A549 (cell line): ENCODE data around the gene MPPE1. TPM values are rescaled to one million over a fixed set of nuclear protein-coding genes. Genes with fewer than 3 reads are reported as not detected.

ENCODE experiments used
- ATAC-seq, 2 experiments: fragments of 200-7000 bp in 1 of 2; fragments of >200 bp in 1 of 2; cut with Nextera tagmentation in 1 of 2; cut with Tn5 transposase in 1 of 2; 3 replicates each; pipeline versions ENCODE4 v1.8.0 to v1.9.1; 2018 to 2020; ENCODE audit warnings: mild to moderate bottlenecking in 1 of 2, moderate library complexity in 1 of 2
- CTCF ChIA-PET: fragments of 300-600 bp; sonication (Branson Sonifier 250); formaldehyde crosslinking; extraction: SDS; loops from one replicate; lab custom pipeline; 2021; ENCODE audit warnings: antibody characterized with exemption, inconsistent platforms; lab: Yijun Ruan, JAX
- POLR2A ChIA-PET: fragments of 350-600 bp; formaldehyde crosslinking; extraction: SDS; loops from one replicate; lab custom pipeline; 2021; ENCODE audit warnings: antibody characterized with exemption, inconsistent platforms; lab: Yijun Ruan, JAX
- DNase-seq, 2 experiments: peaks; one replicate each; pipeline versions ENCODE4 v3.0.0 to v3.0.0-alpha.2; 2011 to 2016; ENCODE audit warnings: low read depth in 1 of 2, low spot score in 1 of 2
- FAIRE-seq: peaks from 2 replicates; lab custom pipeline; 2011; peaks lifted over from hg19 to GRCh38; lab: Jason Lieb, UNC
- H3K27ac ChIP-seq, 2 experiments: fragments of >200 bp; sonication (Bioruptor Twin); formaldehyde crosslinking; 3 replicates each; pipeline ENCODE4 v1.5.1; 2016 to 2017
- H3K4me1 ChIP-seq: fragments of >200 bp; sonication (Bioruptor Twin); formaldehyde crosslinking; 3 replicates; pipeline ENCODE4 v1.6.1; 2016
- H3K4me2 ChIP-seq: fragments of >200 bp; sonication (Bioruptor Twin); formaldehyde crosslinking; 3 replicates; pipeline ENCODE4 v1.6.1; 2016
- H3K4me3 ChIP-seq: fragments of >200 bp; sonication (Bioruptor Twin); formaldehyde crosslinking; 3 replicates; pipeline ENCODE4 v1.5.1; 2016
- H3K9me3 ChIP-seq: fragments of >200 bp; sonication (Bioruptor Twin); formaldehyde crosslinking; 3 replicates; pipeline ENCODE4 v1.6.1; 2016
- BHLHE40 ChIP-seq: IDR thresholded peaks from 2 replicates; pipeline ENCODE4 v1.6.1; 2012; ENCODE audit warnings: low read depth, low read length, inconsistent platforms
- CBX8 ChIP-seq: fragments of 200-600 bp; sonication (generic); IDR thresholded peaks from 2 replicates; pipeline ENCODE4 v1.6.1; 2016
- CEBPB ChIP-seq, 2 experiments: fragments of >200 bp in 1 of 2; sonication (Bioruptor Twin) in 1 of 2; formaldehyde crosslinking in 1 of 2; IDR thresholded peaks; 2 replicates each; pipeline ENCODE4 v1.6.1; 2012 to 2016
- E2F6 ChIP-seq: IDR thresholded peaks from 2 replicates; pipeline ENCODE4 v1.6.1; 2012; ENCODE audit warnings: low read depth, borderline replicate concordance
- ELK1 ChIP-seq: fragments of 150-350 bp; IDR thresholded peaks from 2 replicates; pipeline ENCODE4 v1.6.1; 2014; ENCODE audit warnings: low read depth, mild to moderate bottlenecking, low read length
- FOSL2 ChIP-seq, 2 experiments: fragments of 450-650 bp in 1 of 2; fragments of >200 bp in 1 of 2; sonication (Bioruptor Twin) in 1 of 2; formaldehyde crosslinking; IDR thresholded peaks; 2 replicates each; pipeline versions ENCODE4 v1.5.0 to v1.6.1; 2016 to 2020; ENCODE audit warnings: mild to moderate bottlenecking in 1 of 2, moderate library complexity in 1 of 2
- FOXS1 ChIP-seq: fragments of 250-450 bp; sonication (Bioruptor Pico); IDR thresholded peaks from 2 replicates; pipeline ENCODE4 v1.5.0; 2020; ENCODE audit warnings: mild to moderate bottlenecking, moderate library complexity
- GATA3 ChIP-seq: IDR thresholded peaks from 2 replicates; pipeline ENCODE4 v1.6.1; 2012; ENCODE audit warnings: borderline replicate concordance
- HDAC2 ChIP-seq: fragments of 200-600 bp; sonication (generic); IDR thresholded peaks from 2 replicates; pipeline ENCODE4 v1.6.1; 2016
- HOXA7 ChIP-seq: fragments of 250-450 bp; sonication (Bioruptor Pico); IDR thresholded peaks from 2 replicates; pipeline ENCODE4 v1.5.0; 2020; ENCODE audit warnings: mild to moderate bottlenecking, moderate library complexity
- HOXB13 ChIP-seq: fragments of 250-450 bp; sonication (Bioruptor Pico); IDR thresholded peaks from 2 replicates; pipeline ENCODE4 v1.5.0; 2020; ENCODE audit warnings: low read depth, mild to moderate bottlenecking, moderate library complexity
- MAFK ChIP-seq: fragments of 450-650 bp; IDR thresholded peaks from 2 replicates; pipeline ENCODE4 v1.6.1; 2014; ENCODE audit not compliant: partially characterized antibody
- MAX ChIP-seq: IDR thresholded peaks from 2 replicates; pipeline ENCODE4 v1.6.1; 2012
- MYC ChIP-seq: IDR thresholded peaks from 2 replicates; pipeline ENCODE4 v1.6.1; 2012; ENCODE audit warnings: mild to moderate bottlenecking, inconsistent platforms, low read length, improper control_type of control experiment, borderline replicate concordance
- PBX3 ChIP-seq: IDR thresholded peaks from 2 replicates; pipeline ENCODE4 v1.6.1; 2012
- POLR2AphosphoS2 ChIP-seq: conservative IDR thresholded peaks from 2 replicates; pipeline ENCODE4 v1.6.1; 2012; ENCODE audit warnings: low read length, improper control_type of control experiment, inconsistent platforms
- RAD21 ChIP-seq, 2 experiments: fragments of >200 bp in 1 of 2; sonication (Bioruptor Twin) in 1 of 2; formaldehyde crosslinking in 1 of 2; IDR thresholded peaks in 1 of 2; conservative IDR thresholded peaks in 1 of 2; 2 replicates in 1 of 2; 3 replicates in 1 of 2; pipeline ENCODE4 v1.6.1; 2012 to 2018; ENCODE audit warnings: inconsistent platforms in 1 of 2
- RCOR1 ChIP-seq: fragments of 150-350 bp; IDR thresholded peaks from 2 replicates; pipeline ENCODE4 v1.6.1; 2014; ENCODE audit warnings: antibody characterized with exemption, low read length, low read depth
- REST ChIP-seq: fragments of 200-600 bp; sonication (generic); IDR thresholded peaks from 2 replicates; pipeline ENCODE4 v1.6.1; 2016; ENCODE audit warnings: antibody characterized with exemption, mild to moderate bottlenecking, moderate library complexity
- SMC3 ChIP-seq: fragments of >200 bp; sonication (Bioruptor Twin); formaldehyde crosslinking; IDR thresholded peaks from 3 replicates; pipeline ENCODE4 v1.6.1; 2018; ENCODE audit warnings: inconsistent platforms
- TFCP2L1 ChIP-seq: fragments of 250-450 bp; sonication (Bioruptor Pico); IDR thresholded peaks from 2 replicates; pipeline ENCODE4 v1.5.0; 2021; ENCODE audit warnings: mild to moderate bottlenecking
- USF2 ChIP-seq: fragments of 450-650 bp; IDR thresholded peaks from 2 replicates; pipeline ENCODE4 v1.6.1; 2014; ENCODE audit warnings: antibody characterized with exemption
- ZC3H11A ChIP-seq: fragments of 450-650 bp; IDR thresholded peaks from 2 replicates; pipeline ENCODE4 v1.6.1; 2014; ENCODE audit warnings: antibody characterized with exemption, mild to moderate bottlenecking
- ZSCAN20 ChIP-seq: fragments of 250-450 bp; sonication (Bioruptor Pico); IDR thresholded peaks from 2 replicates; pipeline ENCODE4 v1.8.0; 2022; ENCODE audit warnings: mild to moderate bottlenecking, moderate library complexity
- WGBS: methylation state at CpG from one replicate; pipeline ENCODE4 v1.1.6; 2017; ENCODE audit errors: missing lambda C conversion rate; 5-methylcytosine and 5-hydroxymethylcytosine counted together
- polyA plus RNA-seq, 4 experiments: library from polyadenylated mRNA; depleted of rRNA in 3 of 4; stranded (reverse); fragments of >200 nt; fragmentation: RNase III in 1 of 4; extraction: RNeasy Plus Mini Kit Qiagen cat#74134 plus additional on column Dnase treatment in 1 of 4; gene quantifications; 2 replicates in 3 of 4; 3 replicates in 1 of 4; pipeline ENCODE4 v1.2.3, GENCODE V29; 2011 to 2017

Gene MPPE1
- polyA plus RNA-seq, 2 of the 4 experiments (the other 2 are of a cell fraction): 20.4 to 26.4 TPM

GRCh38 chr18:11955239-11956029 lies 47.3 kb upstream of the MPPE1 start:
- FAIRE-seq: no peak
- CTCF ChIA-PET: interaction anchor here (0.9 to 3.2 kb wide), 4 partner anchors 18 to 84 kb away, joined by 3 to 14 read pairs (median 10); no protein-coding TSS in a partner anchor
- Histone ChIP-seq H3K27ac (peak overlapping the region; percentile 74 to 85), H3K4me2 (0 out of 3 replicates have a peak overlapping the region, but pooled peaks have one; percentile 15), H3K9me3 (peaks cover 20% of the 10 kb centered on the region), H3K4me3 (no peak overlapping the region), H3K4me1 (peaks cover 10% of the 10 kb centered on the region)
- TF ChIP-seq FOSL2 (IDR thresholded peaks at IDR 0.05) (no peak), FOSL2 (CRISPR knock-in tag; IDR thresholded peaks at IDR 0.05) (peak; percentile 52), PBX3 (no peak), RCOR1 (no peak), USF2 (no peak), HDAC2 (no peak), HOXA7 (no peak), CEBPB (IDR thresholded peaks at IDR 0.05) (peak; percentile 74 to 95; a peak in 3 of 4 replicates)
- 28% methylated on average over 8 of the region's 8 CpGs for WGBS
- peak; percentile 74 to 75 for ATAC-seq
- POLR2A ChIA-PET: interaction anchor here (1.6 kb wide), 1 partner anchor 25 kb away, joined by 5 read pairs; the partner anchor contains the start of gene IMPA2
- DNase-seq: peak in 1 of 2 experiments; percentile 79

GRCh38 chr18:11953113-11953512 lies 45.0 kb upstream of the MPPE1 start:
- FAIRE-seq (no peak), DNase-seq (no peak), ATAC-seq (no peak)
- H3K4me1 ChIP-seq: peaks cover 23% of the 10 kb centered on the region
- POLR2A ChIA-PET: no interaction called here
- TF ChIP-seq RAD21 (conservative IDR thresholded peaks at IDR 0.05 in 1 of 2, IDR thresholded peaks at IDR 0.05 in 1 of 2) (no peak), POLR2AphosphoS2 (no peak), E2F6 (no peak), ZSCAN20 (CRISPR knock-in tag) (no peak), FOXS1 (no peak), SMC3 (no peak), HOXB13 (CRISPR knock-in tag) (no peak), CBX8 (no peak), BHLHE40 (no peak), USF2 (no peak)
- peak overlapping the region in 1 of 2 experiments; percentile 30; a peak in 2 of 6 replicates for H3K27ac ChIP-seq
- H3K4me3 ChIP-seq: no peak overlapping the region
- peaks cover 20% of the 10 kb centered on the region for H3K9me3 ChIP-seq
- no peak overlapping the region for H3K4me2 ChIP-seq
- WGBS: 90% methylated on average over 5 of the region's 5 CpGs
- CTCF ChIA-PET: interaction anchor here (0.6 to 3.2 kb wide), 4 partner anchors 16 to 265 kb away, joined by 3 to 14 read pairs (median 7); no protein-coding TSS in a partner anchor

- POLR2A ChIA-PET: no interaction called here
- Histone ChIP-seq H3K4me3 (no peak overlapping the region), H3K4me2 (no peak overlapping the region), H3K4me1 (peaks cover 32% of the 10 kb centered on the region), H3K27ac (peak overlapping the region in 1 of 2 experiments; percentile 49; a peak in 4 of 6 replicates), H3K9me3 (peaks cover 7% of the 10 kb centered on the region)
- 81% methylated on average over 5 of the region's 9 CpGs for WGBS
- FAIRE-seq (no peak), ATAC-seq (no peak), DNase-seq (no peak)
- CTCF ChIA-PET: interaction anchor here (0.7 to 21.3 kb wide), 3 partner anchors 10 to 43 kb away, joined by 3 to 435 read pairs (median 3); no protein-coding TSS in a partner anchor
- TF ChIP-seq TFCP2L1 (CRISPR knock-in tag) (no peak), REST (no peak), ZC3H11A (no peak), GATA3 (no peak), BHLHE40 (no peak), MYC (no peak), MAX (no peak), ELK1 (no peak), MAFK (no peak)
Measured at GRCh38 chr18:11951390-11951851, 43.3 kb upstream of the MPPE1 start.
